Measurements from ENCODE around the gene HDAC4.

DNA sequence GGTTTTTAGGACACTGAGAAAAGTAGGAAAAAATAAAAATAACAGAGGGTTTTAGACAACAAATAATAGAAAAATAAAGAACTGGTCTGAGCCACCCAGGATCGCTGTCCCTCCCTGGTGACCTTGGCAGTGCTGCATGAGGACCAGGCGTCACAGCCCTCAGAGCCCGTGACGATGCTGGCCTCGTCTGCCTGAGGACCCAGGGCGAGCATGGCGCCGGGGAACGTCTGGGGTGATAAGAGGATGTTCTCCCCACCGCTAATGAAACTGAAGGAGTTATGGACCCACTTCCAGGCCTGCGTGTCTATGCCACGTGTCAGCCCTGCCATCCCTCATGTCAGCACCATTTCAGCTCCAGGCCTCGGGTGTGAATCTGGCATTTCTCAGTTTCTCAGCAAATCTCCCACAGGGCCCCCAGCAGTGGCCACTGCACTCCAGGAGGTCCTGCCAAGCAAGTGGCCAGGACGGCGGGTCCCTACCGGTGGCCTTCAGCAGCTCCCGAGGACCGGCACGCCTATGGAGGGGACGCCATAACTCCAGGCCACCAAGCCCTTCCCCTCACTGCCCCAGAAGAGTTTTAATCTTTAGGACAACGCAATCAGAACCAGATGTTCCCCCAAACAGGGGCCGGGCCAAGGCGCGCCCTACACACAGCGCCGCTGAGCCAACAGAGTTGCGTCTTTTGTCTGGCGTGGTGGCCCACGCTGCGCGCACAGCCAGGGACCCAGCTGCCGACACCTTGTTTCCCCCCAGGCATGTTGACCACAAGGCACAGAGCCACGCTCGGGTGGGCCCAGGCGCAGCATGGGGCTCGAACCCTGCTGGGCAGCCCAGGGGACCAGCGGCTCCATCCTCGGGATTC lies 373.2 kb downstream of the HDAC4 start:
- TF ChIP-seq, protein P1, sequence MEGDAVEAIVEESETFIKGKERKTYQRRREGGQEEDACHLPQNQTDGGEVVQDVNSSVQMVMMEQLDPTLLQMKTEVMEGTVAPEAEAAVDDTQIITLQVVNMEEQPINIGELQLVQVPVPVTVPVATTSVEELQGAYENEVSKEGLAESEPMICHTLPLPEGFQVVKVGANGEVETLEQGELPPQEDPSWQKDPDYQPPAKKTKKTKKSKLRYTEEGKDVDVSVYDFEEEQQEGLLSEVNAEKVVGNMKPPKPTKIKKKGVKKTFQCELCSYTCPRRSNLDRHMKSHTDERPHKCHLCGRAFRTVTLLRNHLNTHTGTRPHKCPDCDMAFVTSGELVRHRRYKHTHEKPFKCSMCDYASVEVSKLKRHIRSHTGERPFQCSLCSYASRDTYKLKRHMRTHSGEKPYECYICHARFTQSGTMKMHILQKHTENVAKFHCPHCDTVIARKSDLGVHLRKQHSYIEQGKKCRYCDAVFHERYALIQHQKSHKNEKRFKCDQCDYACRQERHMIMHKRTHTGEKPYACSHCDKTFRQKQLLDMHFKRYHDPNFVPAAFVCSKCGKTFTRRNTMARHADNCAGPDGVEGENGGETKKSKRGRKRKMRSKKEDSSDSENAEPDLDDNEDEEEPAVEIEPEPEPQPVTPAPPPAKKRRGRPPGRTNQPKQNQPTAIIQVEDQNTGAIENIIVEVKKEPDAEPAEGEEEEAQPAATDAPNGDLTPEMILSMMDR (IDR thresholded peaks at IDR 0.05; ENCODE audit: insufficient read depth, low read depth, low read length), result no peak
- no peak for TF ChIP-seq EZH2 (IDR thresholded peaks at IDR 0.05; ENCODE audit: insufficient read depth, low read length)
